Thyroid gland (tissue), 4 donors: ENCODE results near the gene COG4. TPM values are rescaled to one million over a fixed set of nuclear protein-coding genes. Genes with fewer than 3 reads are reported as not detected.

ENCODE experiments used
- DNase-seq, 2 donors: peaks; one replicate each; pipeline ENCODE4 v3.0.0-alpha.2; 2019
- H3K27ac ChIP-seq, 3 donors: fragments of 200-600 bp; sonication (generic); 1 replicate in 2 of 3; 2 replicates in 1 of 3; pipeline ENCODE4 v1.5.1; 2016 to 2019; ENCODE audit warnings: mild to moderate bottlenecking in 1 of 3, moderate library complexity in 1 of 3
- H3K27me3 ChIP-seq: fragments of 200-600 bp; sonication (generic); one replicate; pipeline ENCODE4 v1.5.1; 2019
- H3K36me3 ChIP-seq, 2 donors: fragments of 200-600 bp; sonication (generic); one replicate each; pipeline ENCODE4 v1.5.1; 2016 to 2019
- H3K4me1 ChIP-seq, 2 donors: fragments of 200-600 bp; sonication (generic); one replicate each; pipeline ENCODE4 v1.5.1; 2017 to 2019
- H3K4me3 ChIP-seq, 3 donors: fragments of 200-600 bp; sonication (generic); replicated peaks in 1 of 3; 1 replicate in 2 of 3; 2 replicates in 1 of 3; pipeline ENCODE4 v1.5.1; 2016; ENCODE audit warnings: mild to moderate bottlenecking in 1 of 3
- H3K9me3 ChIP-seq: fragments of 200-600 bp; sonication (generic); one replicate; pipeline ENCODE4 v1.5.1; 2017
- CTCF ChIP-seq, 6 experiments: fragments of 200-600 bp in 3 of 6; fragments of 450-650 bp in 3 of 6; sonication (generic) in 3 of 6; IDR thresholded peaks; one replicate each; pipeline ENCODE4 v1.5.1; 2016 to 2019; ENCODE audit warnings: antibody characterized with exemption in 6 of 6, mild to moderate bottlenecking in 2 of 6, inconsistent platforms in 1 of 6, moderate library complexity in 1 of 6
- POLR2A ChIP-seq, 2 donors: fragments of 450-650 bp; IDR thresholded peaks; one replicate each; pipeline ENCODE4 v1.6.1; 2017; ENCODE audit warnings: antibody characterized with exemption in 2 of 2, mild to moderate bottlenecking in 2 of 2, moderate library complexity in 1 of 2
- WGBS, 2 donors: methylation state at CpG; one replicate each; pipeline ENCODE4 v1.1.5; 2017; 5-methylcytosine and 5-hydroxymethylcytosine counted together
- intact Hi-C: fragments of 100-400 bp; cut with DNase I; formaldehyde crosslinking; loops from one replicate; pipeline ENCODE4 v1.15.1; 2023
- total RNA-seq, 4 donors: library from RNA; depleted of rRNA; stranded (reverse); fragments of >200 nt; gene quantifications; one replicate each; pipeline ENCODE4 v1.2.3, GENCODE V29; 2016

The COG4 gene
- total RNA-seq, 4 donors from 2014 or later: 39.6 to 88.4 (median 66.7) TPM

- DNase-seq: no peak
- Histone ChIP-seq H3K4me1 (no peaks in the 10 kb centered on the region), H3K27ac (no peak overlapping the region), H3K27me3 (no peaks in the 10 kb centered on the region), H3K9me3 (no peaks in the 10 kb centered on the region), H3K4me3 (no peak overlapping the region), H3K36me3 (peaks cover 30 to 48% of the 10 kb centered on the region in 2 donors)
- 85 to 93% methylated on average over 5 of the region's 5 CpGs for WGBS, 2 donors
- TF ChIP-seq CTCF (IDR thresholded peaks at IDR 0.05): no peak
- no peak for TF ChIP-seq POLR2A (IDR thresholded peaks at IDR 0.05)
- intact Hi-C loops: no loop called here
Measured at GRCh38 chr16:70482624-70483023, 40.7 kb downstream of the COG4 start.

GRCh38 chr16:70481929-70482536, 41.3 kb downstream of the COG4 start:
- intact Hi-C loops: no loop called here
- no peak for TF ChIP-seq POLR2A (IDR thresholded peaks at IDR 0.05)
- TF ChIP-seq CTCF (IDR thresholded peaks at IDR 0.05): no peak
- no peak for DNase-seq
- no peak overlapping the region for H3K4me3 ChIP-seq
- no peak overlapping the region for H3K27ac ChIP-seq
- H3K4me1 ChIP-seq: no peaks in the 10 kb centered on the region
- H3K9me3 ChIP-seq: no peaks in the 10 kb centered on the region
- 91 to 97% methylated on average over 7 of the region's 7 CpGs for WGBS, 2 donors
- peaks cover 30 to 43% of the 10 kb centered on the region in 2 donors for H3K36me3 ChIP-seq
- H3K27me3 ChIP-seq: no peaks in the 10 kb centered on the region

GRCh38 chr16:70480127-70481105, 42.9 kb downstream of the COG4 start:
- no peaks in the 10 kb centered on the region for H3K4me1 ChIP-seq
- TF ChIP-seq CTCF (IDR thresholded peaks at IDR 0.05) (no peak), POLR2A (IDR thresholded peaks at IDR 0.05) (no peak)
- 90 to 98% methylated on average over 9 to 14 of the region's 17 CpGs for WGBS, 2 donors
- DNase-seq: no peak
- intact Hi-C loops: no loop called here
- H3K27ac ChIP-seq: no peak overlapping the region
- peaks cover 31 to 33% of the 10 kb centered on the region in 2 donors for H3K36me3 ChIP-seq
- H3K27me3 ChIP-seq: no peaks in the 10 kb centered on the region
- H3K4me3 ChIP-seq: no peak overlapping the region
- H3K9me3 ChIP-seq: no peaks in the 10 kb centered on the region

- no peak overlapping the region for H3K27ac ChIP-seq
- H3K36me3 ChIP-seq: peaks cover 34 to 36% of the 10 kb centered on the region in 2 donors
- TF ChIP-seq POLR2A (IDR thresholded peaks at IDR 0.05) (no peak), CTCF (IDR thresholded peaks at IDR 0.05) (no peak)
- intact Hi-C loops: no loop called here
- DNase-seq: no peak
- WGBS, 2 donors: 77 to 89% methylated on average over 7 to 9 of the region's 10 CpGs
- no peaks in the 10 kb centered on the region for H3K27me3 ChIP-seq
- no peaks in the 10 kb centered on the region for H3K4me1 ChIP-seq
- H3K4me3 ChIP-seq: no peak overlapping the region
- no peaks in the 10 kb centered on the region for H3K9me3 ChIP-seq
Measured at GRCh38 chr16:70478912-70479341, 44.4 kb downstream of the COG4 start.

GRCh38 chr16:70478169-70478568, 45.2 kb downstream of the COG4 start:
- no peak for TF ChIP-seq POLR2A (IDR thresholded peaks at IDR 0.05)
- TF ChIP-seq CTCF (IDR thresholded peaks at IDR 0.05): no peak

More at GRCh38 chr16:70478169-70478568, 45.2 kb downstream of the COG4 start:
- Histone ChIP-seq H3K27ac (no peak overlapping the region), H3K4me3 (no peak overlapping the region), H3K27me3 (no peaks in the 10 kb centered on the region), H3K4me1 (no peaks in the 10 kb centered on the region), H3K36me3 (peaks cover 30 to 35% of the 10 kb centered on the region in 2 donors), H3K9me3 (no peaks in the 10 kb centered on the region)
- DNase-seq: no peak
- WGBS, 2 donors: 92 to 97% methylated on average over 6 of the region's 8 CpGs
- intact Hi-C loops: no loop called here
